Measurements from ENCODE around the gene TFPI2. TPM values are rescaled to one million over a fixed set of nuclear protein-coding genes. Genes with fewer than 3 reads are reported as not detected.
A peak's percentile ranks its signal among the peaks of the same experiment; 100 is the strongest.

The TFPI2 gene
- total RNA-seq, 1 experiment from 2014 or later: 4.4 TPM

DNA sequence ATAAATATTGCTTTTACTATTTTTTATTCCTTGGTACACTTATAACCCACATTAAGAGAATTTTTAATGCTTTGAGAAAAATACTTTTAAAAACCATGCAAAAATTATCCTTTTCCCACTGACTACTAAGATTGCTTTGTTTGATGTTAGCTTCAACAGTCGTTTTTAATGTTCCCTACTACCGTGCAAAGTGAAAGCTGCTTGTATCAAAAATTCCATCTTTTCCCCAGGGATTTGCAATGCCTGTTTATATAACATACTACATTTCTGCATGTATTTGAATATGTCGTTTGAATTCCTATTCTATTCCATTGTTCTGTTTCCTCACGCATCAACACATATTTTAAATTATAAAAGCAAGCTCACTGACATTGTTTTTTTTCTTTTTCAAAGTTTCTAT is 54.4 kb downstream of the TFPI2 start:
- no peak overlapping the region for H2BK12ac ChIP-seq (ENCODE audit: insufficient read length, low read depth, low read length)
- no peaks in the 10 kb centered on the region for H3K9me3 ChIP-seq (ENCODE audit: control insufficient read depth, low read depth, low read length)
- no peak overlapping the region for H3K4ac ChIP-seq (ENCODE audit: low read depth, low read length)
- H2AFZ ChIP-seq (ENCODE audit: low read length): no peak overlapping the region
- H3K9me3 Mint-ChIP-seq: no peaks in the 10 kb centered on the region
- no peak overlapping the region for H2AK5ac ChIP-seq (ENCODE audit: insufficient read length, low read length)
- H3K23ac ChIP-seq (ENCODE audit: insufficient read length, low read depth, low read length): no peak overlapping the region
- no peak overlapping the region for H2BK120ac ChIP-seq (ENCODE audit: low read depth, low read length, poor library complexity, severe bottlenecking)
- no peak overlapping the region for H3K18ac ChIP-seq (ENCODE audit: insufficient read length, low read depth, low read length)
- H3K23me2 ChIP-seq (ENCODE audit: insufficient read length, low read depth, low read length, poor library complexity, severe bottlenecking): no peaks in the 10 kb centered on the region
- no peak overlapping the region for H4K8ac ChIP-seq (replicated peaks; ENCODE audit: insufficient read length, low read depth, low read length)
- H3K27ac Mint-ChIP-seq: peak overlapping the region in 1 of 3 experiments; percentile 16; a peak in 2 of 7 replicates
- H3K4me3 Mint-ChIP-seq: no peak overlapping the region; a peak in 1 of 5 replicates
- no peak overlapping the region for H3K56ac ChIP-seq (ENCODE audit: insufficient read length, low read depth, low read length)
- no peak overlapping the region for H3K4me2 ChIP-seq (ENCODE audit: insufficient read depth, insufficient read length, low read length)
- no peaks in the 10 kb centered on the region for H3K4me1 ChIP-seq (ENCODE audit: insufficient read depth, low read length)
- no peak overlapping the region for H3K14ac ChIP-seq (ENCODE audit: insufficient read depth, low read length)
- H3K27me3 ChIP-seq (ENCODE audit: insufficient read depth, low read length): no peaks in the 10 kb centered on the region
- no peaks in the 10 kb centered on the region for H3K79me2 ChIP-seq (ENCODE audit: insufficient read depth, low read length)
- no peaks in the 10 kb centered on the region for H3K27me3 Mint-ChIP-seq (ENCODE audit: low read depth)
- H3K27ac ChIP-seq (ENCODE audit: insufficient read length, low read depth, low read length): no peak overlapping the region
- H3K9ac ChIP-seq (ENCODE audit: extremely low read depth, insufficient read length, low read length): no peak overlapping the region
- H3T11ph ChIP-seq (ENCODE audit: low read length): no peak overlapping the region
- no peak overlapping the region for H2BK15ac ChIP-seq (ENCODE audit: low read depth, low read length)
- no peaks in the 10 kb centered on the region for H3K36me3 Mint-ChIP-seq (ENCODE audit: insufficient read depth in 1 of 3, low read depth in 3 of 3)
- no peak overlapping the region for H2BK5ac ChIP-seq (ENCODE audit: insufficient read length, low read length)
- no peak overlapping the region for H2BK20ac ChIP-seq (ENCODE audit: low read depth, low read length, poor library complexity, severe bottlenecking)
- H4K20me1 ChIP-seq (ENCODE audit: control insufficient read depth, insufficient read depth, insufficient read length): no peaks in the 10 kb centered on the region
- no peak overlapping the region for H4K5ac ChIP-seq (ENCODE audit: insufficient read length, low read depth, low read length)
- TF ChIP-seq, protein P1, sequence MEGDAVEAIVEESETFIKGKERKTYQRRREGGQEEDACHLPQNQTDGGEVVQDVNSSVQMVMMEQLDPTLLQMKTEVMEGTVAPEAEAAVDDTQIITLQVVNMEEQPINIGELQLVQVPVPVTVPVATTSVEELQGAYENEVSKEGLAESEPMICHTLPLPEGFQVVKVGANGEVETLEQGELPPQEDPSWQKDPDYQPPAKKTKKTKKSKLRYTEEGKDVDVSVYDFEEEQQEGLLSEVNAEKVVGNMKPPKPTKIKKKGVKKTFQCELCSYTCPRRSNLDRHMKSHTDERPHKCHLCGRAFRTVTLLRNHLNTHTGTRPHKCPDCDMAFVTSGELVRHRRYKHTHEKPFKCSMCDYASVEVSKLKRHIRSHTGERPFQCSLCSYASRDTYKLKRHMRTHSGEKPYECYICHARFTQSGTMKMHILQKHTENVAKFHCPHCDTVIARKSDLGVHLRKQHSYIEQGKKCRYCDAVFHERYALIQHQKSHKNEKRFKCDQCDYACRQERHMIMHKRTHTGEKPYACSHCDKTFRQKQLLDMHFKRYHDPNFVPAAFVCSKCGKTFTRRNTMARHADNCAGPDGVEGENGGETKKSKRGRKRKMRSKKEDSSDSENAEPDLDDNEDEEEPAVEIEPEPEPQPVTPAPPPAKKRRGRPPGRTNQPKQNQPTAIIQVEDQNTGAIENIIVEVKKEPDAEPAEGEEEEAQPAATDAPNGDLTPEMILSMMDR (conservative IDR thresholded peaks at IDR 0.05): no peak
- no peaks in the 10 kb centered on the region for H3K79me1 ChIP-seq (ENCODE audit: insufficient read depth, low read depth, low read length, poor library complexity, severe bottlenecking)
- no peak for DNase-seq
- H3K4me1 Mint-ChIP-seq: peaks cover 9 to 18% of the 10 kb centered on the region in 2 experiments
- no CpG with 5 or more reads among the region's 4 CpGs for WGBS (ENCODE audit: extremely low coverage, insufficient read length, low lambda C conversion rate)
- H4K91ac ChIP-seq (ENCODE audit: insufficient read length, low read depth, low read length): no peak overlapping the region
